ENCODE results near the gene MCF2L2.
A peak's percentile ranks its signal among the peaks of the same experiment; 100 is the strongest.

The MCF2L2 gene

GRCh38 chr3:183261151-183261724, 167.2 kb downstream of the MCF2L2 start:
- no peak for DNase-seq (ENCODE audit: low read depth)
- H3K4me3 ChIP-seq (ENCODE audit: low read depth, low read length), result no peak overlapping the region
- TF ChIP-seq MYC (IDR thresholded peaks at IDR 0.05; ENCODE audit: low read depth, low read length) (no peak), POLR2A (IDR thresholded peaks at IDR 0.05; ENCODE audit: extremely low read depth, insufficient read length) (no peak), MAX (IDR thresholded peaks at IDR 0.05; ENCODE audit: low read depth, low read length) (no peak), CTCF (IDR thresholded peaks at IDR 0.05; ENCODE audit: low read depth, low read length) (no peak)

GRCh38 chr3:183260167-183260904, 168.1 kb downstream of the MCF2L2 start:
- peak overlapping the region; percentile 23 for H3K4me3 ChIP-seq (ENCODE audit: low read depth, low read length)
- peak; percentile 86 for DNase-seq (ENCODE audit: low read depth)
- TF ChIP-seq MYC (IDR thresholded peaks at IDR 0.05; ENCODE audit: low read depth, low read length) (peak; percentile 43; the same call in 1 of the 2 replicates), CTCF (IDR thresholded peaks at IDR 0.05; ENCODE audit: low read depth, low read length) (no peak), POLR2A (IDR thresholded peaks at IDR 0.05; ENCODE audit: extremely low read depth, insufficient read length) (no peak), MAX (IDR thresholded peaks at IDR 0.05; ENCODE audit: low read depth, low read length) (peak; percentile 40; the same call in 1 of the 2 replicates)

- H3K4me3 ChIP-seq (ENCODE audit: low read depth, low read length), result peak overlapping the region; percentile 23
- TF ChIP-seq MAX (IDR thresholded peaks at IDR 0.05; ENCODE audit: low read depth, low read length) (no peak), MYC (IDR thresholded peaks at IDR 0.05; ENCODE audit: low read depth, low read length) (no peak), CTCF (IDR thresholded peaks at IDR 0.05; ENCODE audit: low read depth, low read length) (no peak), POLR2A (IDR thresholded peaks at IDR 0.05; ENCODE audit: extremely low read depth, insufficient read length) (no peak)
- peak; percentile 31 for DNase-seq (ENCODE audit: low read depth)
Measured at GRCh38 chr3:183259621-183260020, 168.8 kb downstream of the MCF2L2 start.

GRCh38 chr3:183259087-183259486, 169.3 kb downstream of the MCF2L2 start:
- DNase-seq (ENCODE audit: low read depth), result no peak
- no peak overlapping the region for H3K4me3 ChIP-seq (ENCODE audit: low read depth, low read length)
- TF ChIP-seq CTCF (IDR thresholded peaks at IDR 0.05; ENCODE audit: low read depth, low read length) (no peak), MAX (IDR thresholded peaks at IDR 0.05; ENCODE audit: low read depth, low read length) (no peak), MYC (IDR thresholded peaks at IDR 0.05; ENCODE audit: low read depth, low read length) (no peak), POLR2A (IDR thresholded peaks at IDR 0.05; ENCODE audit: extremely low read depth, insufficient read length) (no peak)

- peak overlapping the region; percentile 71 for H3K4me3 ChIP-seq (ENCODE audit: low read depth, low read length)
- DNase-seq (ENCODE audit: low read depth), result peak; percentile 44
- TF ChIP-seq CTCF (IDR thresholded peaks at IDR 0.05; ENCODE audit: low read depth, low read length), result no peak
- TF ChIP-seq POLR2A (IDR thresholded peaks at IDR 0.05; ENCODE audit: extremely low read depth, insufficient read length), result no peak
- TF ChIP-seq MYC (IDR thresholded peaks at IDR 0.05; ENCODE audit: low read depth, low read length), result no peak
- no peak for TF ChIP-seq MAX (IDR thresholded peaks at IDR 0.05; ENCODE audit: low read depth, low read length)
Measured at GRCh38 chr3:183255348-183255730, 173.1 kb downstream of the MCF2L2 start.

All from NB4 (cell line).